Activated naive CD4-positive, alpha-beta T cell treated with anti-CD3 and anti-CD28 coated beads, Interleukin-2, amount 10 ng/mL, durations not matched to agents 7 days and 5 days (primary cell): ENCODE results near the gene ANO4.

Experiments used
- CTCF ChIA-PET: fragments of 350-600 bp; sonication (Branson Sonifier 250); formaldehyde crosslinking; loops from one replicate; lab custom pipeline; 2021; ENCODE audit warnings: antibody characterized with exemption; lab: Charles Lee
- DNase-seq: peaks from one replicate; pipeline ENCODE4 v3.0.0-alpha.2; 2020
- H3K27ac Mint-ChIP-seq: one replicate; pipeline ENCODE4 v1.8.0; 2021; ENCODE audit warnings: mild to moderate bottlenecking, moderate library complexity, mixed read lengths
- H3K27me3 Mint-ChIP-seq: one replicate; pipeline ENCODE4 v1.8.0; 2021; ENCODE audit warnings: mild to moderate bottlenecking, mixed read lengths
- H3K36me3 Mint-ChIP-seq: one replicate; pipeline ENCODE4 v1.8.0; 2021; ENCODE audit warnings: mixed read lengths
- H3K4me1 Mint-ChIP-seq: one replicate; pipeline ENCODE4 v1.8.0; 2021; ENCODE audit warnings: mixed read lengths
- H3K4me3 Mint-ChIP-seq: one replicate; pipeline ENCODE4 v1.8.0; 2021; ENCODE audit warnings: mild to moderate bottlenecking, moderate library complexity, mixed read lengths
- H3K9me3 Mint-ChIP-seq: one replicate; pipeline ENCODE4 v1.8.0; 2021; ENCODE audit warnings: mixed read lengths

ANO4 gene

DNA sequence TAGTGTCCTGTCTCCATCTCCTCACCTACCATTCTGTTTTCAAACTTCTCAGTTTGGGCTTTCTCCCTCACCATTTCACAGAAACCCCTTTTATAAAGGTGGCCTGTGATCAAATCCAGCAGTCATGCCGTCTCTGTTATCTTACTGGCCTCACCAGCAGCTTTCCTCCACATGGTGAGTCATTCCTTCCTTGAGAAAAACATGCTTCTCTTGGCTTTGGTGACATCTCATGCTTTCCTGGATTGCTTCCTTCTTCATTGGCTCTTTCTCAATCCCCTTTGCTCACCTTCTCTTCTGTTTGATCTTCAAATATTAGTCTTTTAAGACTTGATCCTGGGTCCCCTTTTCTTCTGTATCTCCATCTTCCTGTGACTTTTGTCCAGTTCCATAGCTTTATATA lies 164.9 kb downstream of the ANO4 start:
- Mint-ChIP-seq H3K9me3 (peaks cover 2% of the 10 kb centered on the region), H3K4me1 (no peaks in the 10 kb centered on the region), H3K27ac (no peak overlapping the region), H3K4me3 (no peak overlapping the region), H3K27me3 (no peaks in the 10 kb centered on the region), H3K36me3 (no peaks in the 10 kb centered on the region)
- CTCF ChIA-PET, result no interaction called here
- no peak for DNase-seq

DNA sequence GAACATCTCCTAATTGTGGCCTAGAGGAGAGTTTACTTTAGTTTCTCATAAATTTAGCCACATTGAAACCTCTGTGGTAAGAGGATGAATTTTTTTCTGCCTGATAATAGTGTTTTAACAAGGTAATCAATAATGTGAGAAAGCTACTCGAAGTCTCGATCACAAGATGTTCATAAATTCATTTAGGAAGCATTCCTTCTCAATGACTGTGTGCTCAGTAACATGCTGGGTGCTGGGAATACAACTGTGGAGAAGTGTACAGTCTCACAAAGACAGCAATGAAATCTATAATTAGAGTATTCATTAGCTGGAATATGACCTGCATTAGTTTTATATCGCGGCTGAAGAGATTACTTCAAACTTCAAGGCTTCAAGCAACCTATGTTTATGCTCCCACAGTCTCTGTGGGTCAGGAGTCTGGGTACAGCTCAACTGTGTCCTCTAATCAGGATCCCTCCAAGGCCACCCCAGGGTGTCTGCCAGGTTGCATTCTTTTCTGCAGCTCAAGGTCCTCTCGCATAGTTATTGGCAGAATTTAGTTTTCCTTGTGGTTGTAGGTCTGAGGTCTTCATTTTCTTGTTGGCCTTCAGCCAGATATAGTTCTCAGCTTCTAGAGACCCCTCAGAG lies 167.6 kb downstream of the ANO4 start:
- Mint-ChIP-seq H3K36me3 (no peaks in the 10 kb centered on the region), H3K27me3 (no peaks in the 10 kb centered on the region), H3K4me3 (no peak overlapping the region), H3K27ac (no peak overlapping the region), H3K9me3 (peaks cover 2% of the 10 kb centered on the region), H3K4me1 (no peaks in the 10 kb centered on the region)
- CTCF ChIA-PET, result no interaction called here
- no peak for DNase-seq

DNA sequence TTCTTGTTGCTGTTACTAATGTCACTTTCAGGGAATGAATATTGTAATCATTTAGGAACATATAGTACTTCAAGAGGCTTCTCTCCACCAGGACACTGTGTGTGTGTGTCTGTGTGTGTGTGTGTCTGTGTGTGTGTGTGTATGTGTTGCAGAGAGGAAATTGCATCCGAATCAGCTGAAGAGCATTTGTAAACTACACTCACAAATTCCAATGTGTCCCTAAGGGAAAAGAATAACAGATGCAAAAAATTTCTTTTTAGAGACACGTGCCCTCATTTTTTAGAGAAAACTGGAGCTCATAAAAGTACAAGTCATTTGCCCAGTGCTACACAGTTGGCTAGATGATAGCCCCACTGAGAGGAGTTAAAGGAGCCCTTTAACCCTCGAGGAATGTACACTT lies 168.8 kb downstream of the ANO4 start:
- H3K36me3 Mint-ChIP-seq, result no peaks in the 10 kb centered on the region
- H3K27ac Mint-ChIP-seq, result no peak overlapping the region
- no peak overlapping the region for H3K4me3 Mint-ChIP-seq
- H3K27me3 Mint-ChIP-seq, result no peaks in the 10 kb centered on the region
- no peaks in the 10 kb centered on the region for H3K9me3 Mint-ChIP-seq
- H3K4me1 Mint-ChIP-seq, result no peaks in the 10 kb centered on the region
- CTCF ChIA-PET, result no interaction called here
- DNase-seq, result no peak

DNA sequence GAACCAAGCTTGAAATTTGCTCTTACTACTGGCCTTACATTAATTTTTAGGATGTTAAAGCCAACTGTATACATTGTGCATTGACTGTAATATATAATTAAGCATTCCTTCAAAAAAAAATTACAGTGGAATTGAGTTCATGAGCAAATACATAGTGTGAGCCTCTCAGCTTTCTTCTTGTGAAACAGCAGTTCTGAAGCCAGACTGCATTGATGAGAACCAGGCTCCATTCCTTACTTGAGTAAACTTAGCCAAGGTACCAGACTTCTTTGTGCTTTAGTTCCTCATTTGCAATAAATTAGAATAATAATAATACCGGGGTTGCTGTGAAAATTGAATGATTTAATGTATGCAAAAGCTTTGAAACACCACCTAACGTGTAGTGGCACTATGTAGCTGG lies 169.5 kb downstream of the ANO4 start:
- CTCF ChIA-PET, result no interaction called here
- Mint-ChIP-seq H3K9me3 (no peaks in the 10 kb centered on the region), H3K27ac (no peak overlapping the region), H3K27me3 (no peaks in the 10 kb centered on the region), H3K4me1 (no peaks in the 10 kb centered on the region), H3K36me3 (no peaks in the 10 kb centered on the region), H3K4me3 (no peak overlapping the region)
- no peak for DNase-seq

DNA sequence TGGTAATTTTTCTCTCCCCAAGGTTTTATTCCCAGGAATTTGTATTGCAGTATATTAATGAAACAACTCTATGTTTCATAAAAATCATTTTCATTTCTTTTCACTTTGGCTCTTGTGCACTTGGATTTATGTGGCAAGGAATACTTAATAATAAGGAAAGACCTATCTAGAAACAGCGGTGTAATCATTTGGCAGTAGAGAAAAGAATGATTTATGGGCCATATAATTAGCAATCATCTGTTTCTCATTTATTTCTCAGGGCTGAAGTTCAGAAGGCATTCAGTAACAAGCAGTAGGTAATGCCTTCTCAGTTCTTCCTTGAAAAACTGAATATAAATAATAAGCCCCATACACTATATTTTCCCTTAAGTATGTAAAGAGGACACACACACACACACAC lies 172.6 kb downstream of the ANO4 start:
- Mint-ChIP-seq H3K4me3 (no peak overlapping the region), H3K27ac (no peak overlapping the region), H3K36me3 (no peaks in the 10 kb centered on the region), H3K9me3 (no peaks in the 10 kb centered on the region), H3K27me3 (no peaks in the 10 kb centered on the region), H3K4me1 (no peaks in the 10 kb centered on the region)
- DNase-seq, result no peak
- CTCF ChIA-PET, result no interaction called here

DNA sequence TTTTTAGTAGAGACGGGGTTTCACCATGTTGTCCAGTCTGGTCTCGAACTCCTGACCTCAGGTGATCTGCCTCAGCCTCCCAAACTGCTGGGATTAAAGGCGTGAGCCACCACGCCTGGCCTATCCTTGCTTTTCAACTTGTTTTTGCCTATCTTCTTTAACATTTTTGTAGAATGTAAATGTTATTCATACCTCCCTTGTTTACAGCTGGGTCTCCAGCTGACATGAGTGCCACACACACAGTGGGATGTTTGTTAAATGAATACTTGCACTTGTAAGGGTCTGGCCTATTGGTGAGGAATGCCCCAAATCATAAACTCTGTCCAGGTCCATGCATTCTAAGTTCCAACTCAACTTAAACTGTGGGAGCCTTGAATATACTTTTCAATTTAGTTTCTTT lies 176.3 kb downstream of the ANO4 start:
- Mint-ChIP-seq H3K27ac (no peak overlapping the region), H3K4me1 (no peaks in the 10 kb centered on the region), H3K36me3 (no peaks in the 10 kb centered on the region), H3K9me3 (no peaks in the 10 kb centered on the region), H3K4me3 (no peak overlapping the region), H3K27me3 (no peaks in the 10 kb centered on the region)
- DNase-seq, result no peak
- CTCF ChIA-PET, result no interaction called here

DNA sequence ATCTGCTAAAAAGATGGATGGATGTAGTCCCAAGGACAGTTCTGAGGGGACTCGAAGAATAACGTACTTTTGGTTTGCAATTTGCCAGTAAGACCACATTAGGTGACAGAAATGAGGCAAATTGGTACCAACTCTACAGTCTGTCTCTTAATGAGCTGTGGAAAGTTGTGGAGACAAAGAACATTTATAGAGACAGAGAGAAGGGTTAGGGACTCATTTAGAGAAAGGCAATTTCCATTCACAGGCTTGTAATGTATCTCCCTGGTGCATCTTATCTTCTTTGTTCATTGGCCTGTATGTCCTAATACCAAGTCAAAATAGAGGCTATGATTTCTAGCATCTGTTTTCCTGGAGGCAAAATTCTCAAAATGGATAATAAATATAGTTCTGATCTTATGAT lies 177.5 kb downstream of the ANO4 start:
- Mint-ChIP-seq H3K4me1 (no peaks in the 10 kb centered on the region), H3K27me3 (no peaks in the 10 kb centered on the region), H3K27ac (no peak overlapping the region), H3K4me3 (no peak overlapping the region), H3K9me3 (no peaks in the 10 kb centered on the region), H3K36me3 (no peaks in the 10 kb centered on the region)
- DNase-seq, result no peak
- CTCF ChIA-PET, result no interaction called here

DNA sequence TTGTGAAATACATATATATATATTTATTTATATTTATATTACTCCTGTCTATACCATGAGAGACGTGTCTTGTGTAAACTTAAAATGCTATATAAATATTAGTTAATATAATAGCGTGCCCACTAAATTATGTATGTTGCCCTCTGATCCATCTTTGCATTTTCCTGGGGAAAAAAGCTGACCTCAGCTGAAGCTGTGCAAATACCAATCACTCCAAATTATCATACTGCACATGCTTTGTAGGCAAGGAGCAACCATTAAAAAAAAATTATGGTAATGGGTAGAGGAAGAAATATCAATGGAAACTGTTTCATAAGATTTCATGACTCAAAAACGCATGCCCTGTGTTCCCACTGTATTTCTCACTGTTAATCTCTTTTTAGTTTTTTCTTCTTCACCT lies 179.8 kb downstream of the ANO4 start:
- DNase-seq, result no peak
- Mint-ChIP-seq H3K9me3 (peaks cover under 1% of the 10 kb centered on the region), H3K27me3 (no peaks in the 10 kb centered on the region), H3K4me3 (no peak overlapping the region), H3K36me3 (no peaks in the 10 kb centered on the region), H3K27ac (no peak overlapping the region), H3K4me1 (no peaks in the 10 kb centered on the region)
- CTCF ChIA-PET, result no interaction called here

DNA sequence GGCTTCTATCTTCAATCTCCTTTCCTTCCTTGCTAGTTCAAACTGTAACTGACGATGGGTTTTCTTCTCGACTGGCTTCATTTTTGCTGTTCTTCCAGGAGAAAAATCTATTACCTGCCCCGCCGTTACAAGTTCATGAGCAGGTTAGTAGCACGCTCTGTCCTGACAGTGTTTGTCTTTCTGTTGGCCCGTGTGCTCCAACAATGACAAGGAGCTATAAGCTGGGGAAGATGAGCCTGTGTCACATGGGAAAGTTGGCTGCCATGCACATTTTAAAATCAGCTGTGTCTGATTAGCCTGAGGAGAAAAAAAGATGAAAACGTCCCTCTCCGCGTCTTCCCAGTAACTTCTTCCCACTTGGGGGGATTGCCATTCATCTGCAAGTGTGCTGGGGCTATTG lies 180.2 kb downstream of the ANO4 start:
- CTCF ChIA-PET, result no interaction called here
- no peaks in the 10 kb centered on the region for H3K27me3 Mint-ChIP-seq
- no peaks in the 10 kb centered on the region for H3K36me3 Mint-ChIP-seq
- H3K9me3 Mint-ChIP-seq, result peaks cover 2% of the 10 kb centered on the region
- no peak for DNase-seq
- H3K4me1 Mint-ChIP-seq, result no peaks in the 10 kb centered on the region
- H3K27ac Mint-ChIP-seq, result no peak overlapping the region
- no peak overlapping the region for H3K4me3 Mint-ChIP-seq

DNA sequence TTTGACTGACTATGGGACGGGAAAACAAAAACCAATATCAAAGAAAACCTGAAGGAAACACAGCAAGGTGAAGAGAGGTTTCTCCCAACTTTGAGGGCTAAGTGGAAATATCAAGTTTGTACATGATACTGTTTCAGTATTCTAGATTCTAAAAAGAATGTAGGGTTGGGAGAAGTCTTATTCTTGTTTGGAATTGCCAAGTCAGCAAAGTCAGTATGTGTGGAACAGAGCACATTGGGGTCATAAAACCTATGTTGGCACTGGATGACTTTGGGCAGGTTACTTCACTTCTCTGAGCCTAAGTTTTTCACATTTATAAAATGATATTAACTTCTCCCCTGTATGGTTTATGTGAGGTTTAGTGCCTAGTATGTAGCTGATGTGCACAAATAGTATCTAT lies 182.2 kb downstream of the ANO4 start:
- H3K36me3 Mint-ChIP-seq, result no peaks in the 10 kb centered on the region
- H3K27ac Mint-ChIP-seq, result no peak overlapping the region
- no peak overlapping the region for H3K4me3 Mint-ChIP-seq
- no peak for DNase-seq
- no peaks in the 10 kb centered on the region for H3K27me3 Mint-ChIP-seq
- H3K9me3 Mint-ChIP-seq, result peaks cover 2% of the 10 kb centered on the region
- H3K4me1 Mint-ChIP-seq, result no peaks in the 10 kb centered on the region
- CTCF ChIA-PET, result no interaction called here

DNA sequence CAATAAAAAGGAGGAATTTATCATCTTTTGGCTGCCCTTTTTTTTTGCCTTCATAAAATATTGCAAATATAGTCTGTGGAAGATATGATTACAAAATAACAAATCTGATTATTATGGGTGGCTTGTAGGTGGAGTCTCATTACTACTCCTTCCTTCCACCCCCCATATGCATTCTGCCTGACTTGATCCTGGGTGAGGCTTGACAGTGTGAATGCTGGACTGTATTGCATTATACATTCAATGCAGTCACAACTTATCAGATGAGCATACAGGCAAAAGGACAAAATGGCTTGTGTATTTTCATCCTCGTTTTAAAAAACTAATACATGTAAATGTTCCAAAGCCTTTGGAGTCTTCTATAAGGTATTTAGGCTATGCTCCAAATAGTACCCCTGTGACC lies 186.3 kb downstream of the ANO4 start:
- Mint-ChIP-seq H3K27ac (no peak overlapping the region), H3K36me3 (no peaks in the 10 kb centered on the region), H3K27me3 (no peaks in the 10 kb centered on the region), H3K4me1 (no peaks in the 10 kb centered on the region), H3K4me3 (no peak overlapping the region), H3K9me3 (peaks cover 2% of the 10 kb centered on the region)
- CTCF ChIA-PET, result no interaction called here
- DNase-seq, result no peak

DNA sequence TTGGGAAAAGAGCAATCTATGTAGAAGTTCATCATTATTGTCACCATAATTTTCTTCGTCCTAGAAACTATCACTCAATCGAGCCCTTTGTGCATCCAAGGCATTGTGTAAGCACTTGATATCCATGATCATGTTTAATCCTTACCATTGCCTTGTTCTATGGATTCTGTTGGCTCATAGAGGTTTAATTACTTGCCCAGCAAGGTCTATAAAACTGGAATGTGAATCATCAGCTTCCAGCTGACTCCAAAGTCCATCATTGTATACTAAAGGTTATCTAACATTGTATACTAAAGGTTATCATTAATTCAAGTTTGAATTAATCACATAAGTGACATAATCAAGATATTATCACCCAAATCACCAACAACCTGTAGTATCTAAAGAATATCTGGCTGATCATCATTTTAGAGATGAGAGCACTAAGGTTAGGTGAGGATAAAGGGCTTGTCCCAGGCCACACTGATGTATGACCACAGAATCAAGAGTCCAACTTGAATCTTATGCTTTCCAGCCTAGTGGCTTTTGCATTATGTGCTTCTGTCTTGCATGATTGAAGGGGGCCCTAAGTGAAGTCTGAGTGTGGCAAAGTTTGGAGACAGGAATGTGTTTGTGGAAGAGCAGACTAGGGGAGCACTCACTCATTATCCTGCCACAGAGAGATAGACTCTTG lies 188.1 kb downstream of the ANO4 start:
- Mint-ChIP-seq H3K4me1 (no peaks in the 10 kb centered on the region), H3K9me3 (peaks cover 2% of the 10 kb centered on the region), H3K27ac (no peak overlapping the region), H3K36me3 (no peaks in the 10 kb centered on the region), H3K27me3 (no peaks in the 10 kb centered on the region), H3K4me3 (no peak overlapping the region)
- CTCF ChIA-PET, result no interaction called here
- no peak for DNase-seq

DNA sequence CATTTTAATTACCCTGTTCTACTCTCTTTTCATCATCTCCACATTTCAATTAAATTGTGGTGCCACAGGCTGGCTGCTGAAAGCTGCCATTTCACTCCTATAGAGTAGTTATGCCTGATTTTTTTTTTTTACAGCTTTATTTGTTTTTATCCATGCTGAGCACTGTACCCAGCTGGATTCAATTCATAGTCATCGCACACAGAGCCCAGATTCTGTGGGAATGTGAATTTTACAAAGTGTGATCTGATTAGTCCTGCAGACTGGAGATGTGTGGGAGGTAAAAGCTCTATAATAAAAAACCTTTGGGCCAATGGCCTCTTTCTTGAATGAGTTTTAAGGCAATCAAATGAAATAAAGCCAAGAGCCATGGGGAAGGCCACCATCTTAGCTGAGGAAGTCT lies 190.2 kb downstream of the ANO4 start:
- Mint-ChIP-seq H3K27me3 (no peaks in the 10 kb centered on the region), H3K36me3 (no peaks in the 10 kb centered on the region), H3K9me3 (peaks cover 1% of the 10 kb centered on the region), H3K4me3 (no peak overlapping the region), H3K4me1 (peaks cover 3% of the 10 kb centered on the region), H3K27ac (no peak overlapping the region)
- DNase-seq, result no peak
- CTCF ChIA-PET, result interaction anchor here (0.6 kb wide), 1 partner anchor 50 kb away, joined by 4 read pairs; no protein-coding TSS in a partner anchor

DNA sequence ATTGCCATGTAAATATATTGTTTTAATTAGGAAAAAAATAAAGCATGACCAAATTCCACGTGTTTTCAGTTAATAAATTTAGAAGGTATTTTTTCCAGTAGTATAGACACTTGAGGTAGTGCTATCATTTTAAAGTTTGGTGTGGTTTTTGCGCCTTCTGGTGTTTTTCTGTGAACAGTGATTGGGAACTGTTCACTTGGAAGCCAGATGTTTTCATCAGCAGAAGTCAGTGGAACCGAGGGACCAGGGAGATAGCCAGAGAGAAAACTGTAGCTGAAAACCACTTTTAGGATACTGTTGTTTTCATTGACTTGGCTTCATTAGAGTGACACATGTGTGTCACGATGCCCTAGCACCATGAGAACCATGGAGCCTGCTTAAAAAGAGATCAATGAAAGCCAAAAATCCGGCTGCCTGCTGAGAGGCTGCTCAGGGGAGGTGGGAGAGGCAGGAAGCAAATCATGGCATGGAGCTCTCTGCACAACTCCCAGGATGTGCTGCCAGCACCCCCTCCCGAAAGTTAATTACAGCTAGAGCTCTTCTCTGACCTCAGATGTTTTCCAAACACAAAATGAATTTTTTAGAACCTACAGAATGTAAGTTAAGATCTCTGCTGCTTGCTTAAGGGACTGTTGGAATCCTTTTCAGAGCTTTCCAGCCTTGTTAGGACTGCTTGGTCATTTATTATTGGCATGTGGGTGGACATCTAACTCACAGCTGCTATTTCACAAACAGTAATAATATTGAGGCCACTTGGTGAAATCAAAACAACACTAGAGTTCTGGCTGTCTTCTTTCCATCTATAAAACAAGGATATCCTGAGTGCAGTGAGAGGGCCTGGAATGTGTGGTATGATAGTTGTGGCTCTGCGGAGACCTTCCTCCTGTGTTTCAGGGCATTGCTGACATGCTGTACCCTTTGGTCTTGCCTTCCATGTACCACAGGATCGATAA lies 192.3 kb downstream of the ANO4 start:
- peaks cover 3% of the 10 kb centered on the region for H3K4me1 Mint-ChIP-seq
- H3K36me3 Mint-ChIP-seq, result no peaks in the 10 kb centered on the region
- peaks cover 1% of the 10 kb centered on the region for H3K9me3 Mint-ChIP-seq
- CTCF ChIA-PET, result no interaction called here
- H3K27me3 Mint-ChIP-seq, result no peaks in the 10 kb centered on the region
- H3K27ac Mint-ChIP-seq, result no peak overlapping the region
- no peak overlapping the region for H3K4me3 Mint-ChIP-seq
- no peak for DNase-seq
